ENCODE data around the gene QRFP.

Gene QRFP

GRCh38 chr9:130867556-130867955, 29.1 kb downstream of the QRFP start:
- H3K79me2 ChIP-seq (ENCODE audit: low read length): peaks cover 20% of the 10 kb centered on the region

GRCh38 chr9:130866474-130866965, 30.1 kb downstream of the QRFP start:
- TF ChIP-seq CTCF (IDR thresholded peaks at IDR 0.05; ENCODE audit: low read depth, low read length) (peak; percentile 88), EZH2phosphoT487 (IDR thresholded peaks at IDR 0.05; ENCODE audit: low read depth) (no peak)
- Histone ChIP-seq H3K4me2 (ENCODE audit: low read length) (no peak overlapping the region), H3K4me3 (ENCODE audit: low read length) (no peak overlapping the region), H3K27me3 (ENCODE audit: low read depth, low read length) (no peaks in the 10 kb centered on the region), H3K4me1 (ENCODE audit: low read length) (peaks cover 50% of the 10 kb centered on the region), H3K9ac (ENCODE audit: low read length) (no peak overlapping the region), H3K36me3 (replicated peaks; ENCODE audit: low read depth, low read length) (peaks cover 32% of the 10 kb centered on the region), H2AFZ (ENCODE audit: low read depth, low read length) (no peak overlapping the region), H3K9me3 (ENCODE audit: insufficient read depth, low read length) (no peaks in the 10 kb centered on the region), H4K20me1 (ENCODE audit: insufficient read depth, low read length) (peaks cover 41% of the 10 kb centered on the region), H3K27ac (ENCODE audit: low read length) (no peak overlapping the region), H3K79me2 (ENCODE audit: low read length) (peaks cover 14% of the 10 kb centered on the region)

More at GRCh38 chr9:130867556-130867955, 29.1 kb downstream of the QRFP start:
- Histone ChIP-seq H3K27me3 (ENCODE audit: low read depth, low read length) (no peaks in the 10 kb centered on the region), H4K20me1 (ENCODE audit: insufficient read depth, low read length) (peaks cover 48% of the 10 kb centered on the region), H2AFZ (ENCODE audit: low read depth, low read length) (no peak overlapping the region), H3K4me2 (ENCODE audit: low read length) (no peak overlapping the region), H3K27ac (ENCODE audit: low read length) (no peak overlapping the region), H3K9ac (ENCODE audit: low read length) (no peak overlapping the region), H3K4me3 (ENCODE audit: low read length) (no peak overlapping the region), H3K4me1 (ENCODE audit: low read length) (peaks cover 55% of the 10 kb centered on the region), H3K36me3 (replicated peaks; ENCODE audit: low read depth, low read length) (peaks cover 39% of the 10 kb centered on the region), H3K9me3 (ENCODE audit: insufficient read depth, low read length) (no peaks in the 10 kb centered on the region)
- TF ChIP-seq CTCF (IDR thresholded peaks at IDR 0.05; ENCODE audit: low read depth, low read length) (no peak), EZH2phosphoT487 (IDR thresholded peaks at IDR 0.05; ENCODE audit: low read depth) (no peak)

GRCh38 chr9:130865921-130866320, 30.7 kb downstream of the QRFP start:
- Histone ChIP-seq H3K79me2 (ENCODE audit: low read length) (peaks cover 13% of the 10 kb centered on the region), H3K4me3 (ENCODE audit: low read length) (no peak overlapping the region), H3K4me2 (ENCODE audit: low read length) (no peak overlapping the region), H3K27me3 (ENCODE audit: low read depth, low read length) (no peaks in the 10 kb centered on the region), H3K9ac (ENCODE audit: low read length) (no peak overlapping the region), H3K9me3 (ENCODE audit: insufficient read depth, low read length) (no peaks in the 10 kb centered on the region), H3K36me3 (replicated peaks; ENCODE audit: low read depth, low read length) (peaks cover 33% of the 10 kb centered on the region), H4K20me1 (ENCODE audit: insufficient read depth, low read length) (peaks cover 36% of the 10 kb centered on the region), H2AFZ (ENCODE audit: low read depth, low read length) (no peak overlapping the region), H3K27ac (ENCODE audit: low read length) (no peak overlapping the region), H3K4me1 (ENCODE audit: low read length) (peaks cover 44% of the 10 kb centered on the region)
- no peak for TF ChIP-seq CTCF (IDR thresholded peaks at IDR 0.05; ENCODE audit: low read depth, low read length)

GRCh38 chr9:130864541-130864940, 32.1 kb downstream of the QRFP start:
- no peak overlapping the region for H3K9ac ChIP-seq (ENCODE audit: low read length)
- no peak overlapping the region for H3K4me3 ChIP-seq (ENCODE audit: low read length)
- no peaks in the 10 kb centered on the region for H3K27me3 ChIP-seq (ENCODE audit: low read depth, low read length)
- no peaks in the 10 kb centered on the region for H3K9me3 ChIP-seq (ENCODE audit: insufficient read depth, low read length)
- H3K4me2 ChIP-seq (ENCODE audit: low read length): no peak overlapping the region
- TF ChIP-seq EZH2phosphoT487 (IDR thresholded peaks at IDR 0.05; ENCODE audit: low read depth): no peak
- no peak for TF ChIP-seq CTCF (IDR thresholded peaks at IDR 0.05; ENCODE audit: low read depth, low read length)
- no peak overlapping the region for H2AFZ ChIP-seq (ENCODE audit: low read depth, low read length)
- H3K79me2 ChIP-seq (ENCODE audit: low read length): peaks cover 13% of the 10 kb centered on the region
- peaks cover 28% of the 10 kb centered on the region for H4K20me1 ChIP-seq (ENCODE audit: insufficient read depth, low read length)
- H3K4me1 ChIP-seq (ENCODE audit: low read length): peaks cover 30% of the 10 kb centered on the region
- H3K36me3 ChIP-seq (replicated peaks; ENCODE audit: low read depth, low read length): peaks cover 42% of the 10 kb centered on the region
- H3K27ac ChIP-seq (ENCODE audit: low read length): peak overlapping the region; percentile 51
